Cardiac ventricle fibroblast (primary cell): ENCODE results near the gene DPH7. TPM values are rescaled to one million over a fixed set of nuclear protein-coding genes. Genes with fewer than 3 reads are reported as not detected.

Experiments
- total RNA-seq: library from RNA; depleted of rRNA; stranded (reverse); fragments of >200 nt; gene quantifications from 2 replicates; pipeline ENCODE4 v1.2.3, GENCODE V29; 2015

The DPH7 gene
- 11.9 TPM in 2 replicates for total RNA-seq

GRCh38 chr9:137578518-137579258, at the start of gene DPH7:
DPH7 (minus strand) TSS chr9:137578925; CDS start chr9:137578777, 148 bp downstream.

GRCh38 chr9:137618105-137619067, 39.7 kb upstream of the DPH7 start, which contains the start of gene EHMT1:
EHMT1 (plus strand) TSS chr9:137619005; CDS start chr9:137619029, 24 bp downstream.

DNA sequence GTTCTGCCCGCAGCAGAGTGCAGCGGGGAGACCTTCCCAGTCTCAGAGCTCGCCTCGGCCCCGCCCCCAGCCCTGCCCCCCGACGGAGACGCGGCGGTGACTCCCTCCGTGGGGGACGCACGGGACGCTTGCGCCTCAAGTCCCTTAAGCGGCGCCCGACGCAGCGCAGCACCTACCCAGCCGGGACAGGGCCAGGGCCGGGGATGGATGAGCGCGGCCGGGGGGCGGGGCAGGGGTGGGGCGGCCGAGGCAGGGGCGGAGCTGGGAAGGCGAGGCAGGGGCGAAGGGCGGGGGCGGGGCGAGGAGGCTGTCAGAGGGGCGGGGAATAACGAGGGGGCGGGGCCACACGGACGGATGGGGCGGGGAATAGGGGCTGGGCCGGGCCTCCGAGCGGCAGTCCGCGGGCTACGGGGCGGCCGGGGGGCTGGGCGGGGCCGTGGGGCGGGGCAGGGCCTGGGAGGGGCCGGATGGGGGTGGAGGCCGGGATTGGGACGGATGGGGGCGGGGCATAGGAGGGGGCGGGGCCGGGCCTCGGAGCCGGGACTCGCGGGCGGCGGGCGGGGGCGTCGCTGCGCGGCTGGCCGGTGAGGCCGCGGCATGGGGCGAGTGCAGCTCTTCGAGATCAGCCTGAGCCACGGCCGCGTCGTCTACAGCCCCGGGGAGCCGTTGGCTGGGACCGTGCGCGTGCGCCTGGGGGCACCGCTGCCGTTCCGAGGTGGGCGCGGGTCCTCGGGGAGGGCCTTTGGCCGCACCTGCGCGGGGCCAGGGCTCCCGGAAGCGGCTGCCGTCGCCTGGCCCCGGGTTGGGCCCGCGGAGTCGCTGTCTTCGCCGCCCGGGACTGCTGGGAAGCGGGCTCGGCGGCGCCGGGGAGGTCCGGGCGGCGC, 26.6 kb upstream of the DPH7 start, which contains the start of gene ARRDC1:
ARRDC1 (plus strand) TSS at position 566 of the 884 bp plus-strand sequence; CDS start at position 598, 32 bp downstream.

DNA sequence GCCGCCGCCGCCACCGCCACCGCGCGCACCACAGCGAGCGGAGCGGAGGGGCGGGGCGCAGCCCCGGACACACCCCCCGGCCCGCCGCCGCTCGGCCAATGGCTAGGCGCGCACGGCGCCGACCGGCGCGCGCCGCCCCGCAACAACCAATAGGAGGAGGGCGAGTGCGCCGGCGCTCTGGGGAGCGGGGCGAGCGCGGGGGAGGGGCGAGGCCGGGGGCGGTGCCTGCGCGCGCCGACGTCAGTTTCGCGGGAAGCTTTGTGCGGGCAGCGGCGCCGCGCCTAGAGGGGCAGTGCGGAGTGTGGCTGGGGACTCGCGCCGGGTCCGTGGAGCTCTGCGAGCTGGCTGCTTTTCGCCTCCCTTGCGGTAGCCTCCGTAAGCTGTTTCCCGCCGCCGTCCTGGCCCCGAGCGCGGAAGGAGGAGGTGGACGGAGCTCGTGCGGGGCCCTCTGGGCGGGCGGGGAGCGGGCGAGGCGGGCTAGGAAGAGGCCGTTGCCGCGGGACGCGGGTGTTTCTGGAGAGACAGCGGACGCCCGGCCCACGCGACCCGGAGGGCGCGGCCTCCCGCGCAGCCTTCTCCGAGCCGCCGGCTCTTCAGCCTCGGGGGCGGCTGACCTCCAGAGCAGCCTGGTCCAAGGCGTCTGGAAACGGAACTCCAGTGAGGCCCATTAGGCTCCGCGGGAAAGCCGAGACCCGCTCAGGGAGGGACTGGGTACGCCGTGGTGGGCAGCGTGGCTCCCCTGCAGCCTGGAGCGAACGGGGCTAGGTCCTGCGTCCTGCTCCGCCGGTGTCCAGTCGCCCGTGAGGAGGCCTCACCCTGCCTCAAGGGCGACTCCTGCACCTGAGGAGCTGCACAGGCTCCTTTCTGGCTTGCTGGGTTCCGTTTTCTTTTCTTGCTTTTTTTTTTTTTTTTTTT, 12.0 kb upstream of the DPH7 start, which contains the start of gene ZMYND19:
ZMYND19 (minus strand) TSS at position 44 of the 915 bp plus-strand sequence. CDS start 249 bp downstream, outside the sequence.

GRCh38 chr9:137551264-137552021, 27.3 kb downstream of the DPH7 start, which contains the start of gene MRPL41:
MRPL41 (plus strand) TSS chr9:137551879; CDS start chr9:137552082, 203 bp downstream.

GRCh38 chr9:137550231-137550621, 28.5 kb downstream of the DPH7 start, which contains the start of gene PNPLA7:
PNPLA7 (minus strand) TSS chr9:137550402; CDS start chr9:137550197, 205 bp downstream.

Other genes with a start within 250 kb of the DPH7 start
- gene EXD3, start 155.8 kb downstream of the DPH7 start, total RNA-seq, result 5.3 and 9.4 TPM in 2 replicates
- gene NOXA1, start 155.5 kb downstream of the DPH7 start, total RNA-seq, result 0.12 TPM in 1 of 2 replicates, not detected in the other
- not detected in 2 replicates for gene ENTPD8, start 137.6 kb downstream of the DPH7 start, total RNA-seq
- 50.7 and 74.4 TPM in 2 replicates for gene NSMF, start 119.6 kb downstream of the DPH7 start, total RNA-seq
- gene PNPLA7, start 28.5 kb downstream of the DPH7 start, total RNA-seq, result 1.9 and 3.3 TPM in 2 replicates
- 54.0 and 55.8 TPM in 2 replicates for gene MRPL41, start 27.0 kb downstream of the DPH7 start, total RNA-seq
- gene ZMYND19, start 11.6 kb upstream of the DPH7 start, total RNA-seq, result 13.0 and 15.5 TPM in 2 replicates
- gene ARRDC1, start 26.8 kb upstream of the DPH7 start, total RNA-seq, result 8.1 and 18.4 TPM in 2 replicates
- 29.5 and 33.9 TPM in 2 replicates for gene EHMT1, start 40.1 kb upstream of the DPH7 start, total RNA-seq